ENCODE measurements around the gene STX7. TPM values are rescaled to one million over a fixed set of nuclear protein-coding genes. Genes with fewer than 3 reads are reported as not detected.
"Not testable (repeated sequence)": the region's sequence is repeated elsewhere in the genome, so short reads cannot be mapped to it uniquely, and the experiment has no call there.

The STX7 gene
- total RNA-seq, result 10 to 100 TPM; 16.2 to 19.0 TPM

GRCh38 chr6:132512638-132513632 is at the start of gene STX7:
Gene STX7, minus strand, starts transcription at chr6:132513116. Its CDS starts 9,586 bp downstream, at chr6:132503530.
- POLR2A ChIA-PET, result interaction anchor here (0.7 to 1.6 kb wide), 6 partner anchors 17 to 307 kb away, joined by 3 to 6 read pairs (median 3); partner anchors contain the start of gene RPS12
- DNase-seq, result peak; percentile 90
- peaks cover 36% of the 10 kb centered on the region for H3K4me1 Mint-ChIP-seq (ENCODE audit: low read depth)
- intact Hi-C loops (cut with micrococcal nuclease), result loop anchor here (1.0 kb wide), 2 partner anchors 18 to 301 kb away; partner anchors contain the start of gene RPS12
- H3K36me3 Mint-ChIP-seq, result peaks cover 4% of the 10 kb centered on the region
- no peaks in the 10 kb centered on the region for H3K27me3 Mint-ChIP-seq
- CTCF ChIA-PET, result interaction anchor here (0.6 to 1.9 kb wide), 15 partner anchors 11 to 1431 kb away, joined by 3 to 6 read pairs (median 4); partner anchors contain the start of genes RPS12, SLC18B1 and TAAR9
- no peaks in the 10 kb centered on the region for H3K9me3 Mint-ChIP-seq
- peak within 1 kb of the TSS; percentile 69 for H3K27ac Mint-ChIP-seq
- peak within 1 kb of the TSS; percentile 95 for H3K4me3 Mint-ChIP-seq

GRCh38 chr6:132560087-132560486 is 47.2 kb upstream of the STX7 start:
- CTCF ChIA-PET, result interaction anchor here (1.3 kb wide), 1 partner anchor 280 kb away, joined by 3 read pairs; no protein-coding TSS in a partner anchor
- H3K36me3 Mint-ChIP-seq; H3K9me3 Mint-ChIP-seq; DNase-seq; H3K27ac Mint-ChIP-seq; H3K4me1 Mint-ChIP-seq (ENCODE audit: low read depth); H3K4me3 Mint-ChIP-seq; intact Hi-C loops (cut with micrococcal nuclease): not testable (repeated sequence)
- peaks cover 23% of the 10 kb centered on the region for H3K27me3 Mint-ChIP-seq
- POLR2A ChIA-PET, result interaction anchor here (0.6 kb wide), 1 partner anchor 59 kb away, joined by 5 read pairs; no protein-coding TSS in a partner anchor

- no peak within 1 kb of the TSS for H3K27ac Mint-ChIP-seq
- ChIA-PET POLR2A (no interaction called here), CTCF (no interaction called here)
- no peaks in the 10 kb centered on the region for H3K9me3 Mint-ChIP-seq
- no peak for DNase-seq
- H3K4me3 Mint-ChIP-seq, result no peak within 1 kb of the TSS
- no peaks in the 10 kb centered on the region for H3K4me1 Mint-ChIP-seq (ENCODE audit: low read depth)
- peaks cover 18% of the 10 kb centered on the region for H3K27me3 Mint-ChIP-seq
- no peaks in the 10 kb centered on the region for H3K36me3 Mint-ChIP-seq
- intact Hi-C loops (cut with micrococcal nuclease), result no loop called here
Measured at GRCh38 chr6:132552372-132552771, 39.5 kb upstream of the STX7 start, which contains the start of gene TAAR8. Gene TAAR8, plus strand, starts transcription at chr6:132552672. Its CDS starts 21 bp downstream, at chr6:132552693.

GRCh38 chr6:132551214-132551613 is 38.3 kb upstream of the STX7 start:
- ChIA-PET POLR2A (no interaction called here), CTCF (no interaction called here)
- Mint-ChIP-seq H3K27me3 (peaks cover 12% of the 10 kb centered on the region), H3K4me1 (ENCODE audit: low read depth) (no peaks in the 10 kb centered on the region), H3K9me3 (no peaks in the 10 kb centered on the region), H3K4me3 (no peak overlapping the region), H3K27ac (no peak overlapping the region), H3K36me3 (no peaks in the 10 kb centered on the region)
- intact Hi-C loops (cut with micrococcal nuclease), result no loop called here
- no peak for DNase-seq

GRCh38 chr6:132548746-132549463 is 36.0 kb upstream of the STX7 start:
- H3K4me1 Mint-ChIP-seq (ENCODE audit: low read depth), result no peaks in the 10 kb centered on the region
- H3K27ac Mint-ChIP-seq, result no peak overlapping the region
- no peak overlapping the region for H3K4me3 Mint-ChIP-seq
- ChIA-PET POLR2A (no interaction called here), CTCF (no interaction called here)
- H3K36me3 Mint-ChIP-seq, result no peaks in the 10 kb centered on the region
- H3K9me3 Mint-ChIP-seq, result no peaks in the 10 kb centered on the region
- peaks cover 9% of the 10 kb centered on the region for H3K27me3 Mint-ChIP-seq
- no peak for DNase-seq
- intact Hi-C loops (cut with micrococcal nuclease), result no loop called here

GRCh38 chr6:132544826-132545225 is 31.9 kb upstream of the STX7 start:
- POLR2A ChIA-PET, result no interaction called here
- H3K9me3 Mint-ChIP-seq, result no peaks in the 10 kb centered on the region
- H3K36me3 Mint-ChIP-seq, result no peaks in the 10 kb centered on the region
- intact Hi-C loops (cut with micrococcal nuclease), result no loop called here
- no peak for DNase-seq
- CTCF ChIA-PET, result interaction anchor here (1.5 kb wide), 1 partner anchor 254 kb away, joined by 3 read pairs; the partner anchor contains the start of gene SLC18B1
- H3K4me3 Mint-ChIP-seq, result no peak overlapping the region
- no peak overlapping the region for H3K27ac Mint-ChIP-seq
- peaks cover 18% of the 10 kb centered on the region for H3K27me3 Mint-ChIP-seq
- no peaks in the 10 kb centered on the region for H3K4me1 Mint-ChIP-seq (ENCODE audit: low read depth)

GRCh38 chr6:132537977-132538376 is 25.1 kb upstream of the STX7 start, which contains the start of gene TAAR9:
Gene TAAR9, plus strand, starts transcription at chr6:132538277. Its CDS starts 13 bp downstream, at chr6:132538290.
- peaks cover 13% of the 10 kb centered on the region for H3K27me3 Mint-ChIP-seq
- no peak for DNase-seq
- POLR2A ChIA-PET, result no interaction called here
- H3K27ac Mint-ChIP-seq, result no peak within 1 kb of the TSS
- no peaks in the 10 kb centered on the region for H3K36me3 Mint-ChIP-seq
- peaks cover 3% of the 10 kb centered on the region for H3K9me3 Mint-ChIP-seq
- H3K4me1 Mint-ChIP-seq (ENCODE audit: low read depth), result no peaks in the 10 kb centered on the region
- intact Hi-C loops (cut with micrococcal nuclease), result no loop called here
- H3K4me3 Mint-ChIP-seq, result no peak within 1 kb of the TSS
- CTCF ChIA-PET, result interaction anchor here (1.2 to 2.6 kb wide), 3 partner anchors 8 to 258 kb away, joined by 4 to 11 read pairs (median 4); partner anchors contain the start of gene STX7

GRCh38 chr6:132537145-132537544 is 24.2 kb upstream of the STX7 start:
- no peaks in the 10 kb centered on the region for H3K36me3 Mint-ChIP-seq
- no peak overlapping the region for H3K27ac Mint-ChIP-seq
- ChIA-PET POLR2A (no interaction called here), CTCF (interaction anchor here (1.2 to 1.4 kb wide), 2 partner anchors 24 to 257 kb away, joined by 4 read pairs; partner anchors contain the start of gene STX7)
- H3K27me3 Mint-ChIP-seq, result peaks cover 13% of the 10 kb centered on the region
- no peak overlapping the region for H3K4me3 Mint-ChIP-seq
- peaks cover 3% of the 10 kb centered on the region for H3K9me3 Mint-ChIP-seq
- no peak for DNase-seq
- no peaks in the 10 kb centered on the region for H3K4me1 Mint-ChIP-seq (ENCODE audit: low read depth)
- intact Hi-C loops (cut with micrococcal nuclease), result no loop called here

- POLR2A ChIA-PET; H3K27me3 Mint-ChIP-seq; H3K9me3 Mint-ChIP-seq; DNase-seq; H3K27ac Mint-ChIP-seq; H3K36me3 Mint-ChIP-seq; H3K4me1 Mint-ChIP-seq (ENCODE audit: low read depth); H3K4me3 Mint-ChIP-seq; CTCF ChIA-PET: not testable (repeated sequence)
- intact Hi-C loops (cut with micrococcal nuclease), result loop anchor here (5.0 kb wide), 2 partner anchors 133 to 278 kb away; partner anchors contain the start of gene RPS12
Measured at GRCh38 chr6:132534546-132534945, 21.6 kb upstream of the STX7 start.

GRCh38 chr6:132530293-132530974 is 17.5 kb upstream of the STX7 start:
- H3K36me3 Mint-ChIP-seq, result no peaks in the 10 kb centered on the region
- H3K4me3 Mint-ChIP-seq, result no peak overlapping the region
- DNase-seq, result peak; percentile 69
- H3K9me3 Mint-ChIP-seq, result peaks cover 3% of the 10 kb centered on the region
- intact Hi-C loops (cut with micrococcal nuclease), result loop anchor here (1.0 to 5.0 kb wide), 5 partner anchors 137 to 982 kb away; partner anchors contain the start of gene RPS12
- H3K27ac Mint-ChIP-seq, result no peak overlapping the region
- ChIA-PET POLR2A (no interaction called here), CTCF (interaction anchor here (0.6 to 3.1 kb wide), 19 partner anchors 9 to 1387 kb away, joined by 3 to 15 read pairs (median 5); partner anchors contain the start of genes SLC18B1 and STX7)
- no peaks in the 10 kb centered on the region for H3K4me1 Mint-ChIP-seq (ENCODE audit: low read depth)
- peaks cover 7% of the 10 kb centered on the region for H3K27me3 Mint-ChIP-seq

GRCh38 chr6:132527791-132528190 is 14.9 kb upstream of the STX7 start:
- CTCF ChIA-PET, result interaction anchor here (1.6 to 1.8 kb wide), 2 partner anchors 248 to 1389 kb away, joined by 5 read pairs; no protein-coding TSS in a partner anchor
- Mint-ChIP-seq H3K36me3 (no peaks in the 10 kb centered on the region), H3K4me3 (no peak overlapping the region), H3K9me3 (no peaks in the 10 kb centered on the region), H3K4me1 (ENCODE audit: low read depth) (no peaks in the 10 kb centered on the region), H3K27ac (no peak overlapping the region), H3K27me3 (peaks cover 15% of the 10 kb centered on the region)
- DNase-seq, result no peak
- POLR2A ChIA-PET, result no interaction called here
- intact Hi-C loops (cut with micrococcal nuclease), result loop anchor here (1.0 kb wide), 1 partner anchor 241 kb away; no protein-coding TSS in a partner anchor

Data from activated CD4-positive, alpha-beta memory T cell treated with anti-CD3 and anti-CD28 coated beads for 36 hours (primary cell).